GM19099 (cell line): ENCODE results near the gene SORCS2.

Experiments used
- POLR2A ChIP-seq: IDR thresholded peaks from 3 replicates; pipeline ENCODE4 v1.6.1; 2011; ENCODE audit warnings: low read depth; ENCODE audit not compliant: insufficient read length; ENCODE audit errors: extremely low read depth

SORCS2 gene

GRCh38 chr4:7516096-7516772 lies 323.9 kb downstream of the SORCS2 start:
- no peak for TF ChIP-seq POLR2A

- no peak for TF ChIP-seq POLR2A
These were observed 324.4 kb downstream of the SORCS2 start for GRCh38 chr4:7516773-7517144.

- no peak for TF ChIP-seq POLR2A
These were observed 326.7 kb downstream of the SORCS2 start for GRCh38 chr4:7518871-7519637.

- no peak for TF ChIP-seq POLR2A
These were observed 327.5 kb downstream of the SORCS2 start for GRCh38 chr4:7519638-7520376.

- no peak for TF ChIP-seq POLR2A
These were observed 329.3 kb downstream of the SORCS2 start for GRCh38 chr4:7521666-7522065.

GRCh38 chr4:7522452-7523220 lies 330.3 kb downstream of the SORCS2 start:
- no peak for TF ChIP-seq POLR2A

GRCh38 chr4:7523526-7523925 lies 331.2 kb downstream of the SORCS2 start:
- TF ChIP-seq POLR2A = no peak

GRCh38 chr4:7524064-7524682 lies 331.8 kb downstream of the SORCS2 start:
- no peak for TF ChIP-seq POLR2A

GRCh38 chr4:7524843-7525242 lies 332.5 kb downstream of the SORCS2 start:
- no peak for TF ChIP-seq POLR2A

- no peak for TF ChIP-seq POLR2A
These were observed 334.2 kb downstream of the SORCS2 start for GRCh38 chr4:7526491-7526890.

GRCh38 chr4:7526929-7527535 lies 334.7 kb downstream of the SORCS2 start:
- TF ChIP-seq POLR2A = no peak

- TF ChIP-seq POLR2A = no peak
These were observed 337.2 kb downstream of the SORCS2 start for GRCh38 chr4:7529368-7530080.

GRCh38 chr4:7530082-7530481 lies 337.7 kb downstream of the SORCS2 start:
- no peak for TF ChIP-seq POLR2A
